Stromal cell of bone marrow (primary cell): ENCODE data around the gene EYA4.

Experiments used
- DNase-seq: peaks from one replicate; pipeline ENCODE4 v3.0.0-alpha.2; 2012; ENCODE audit warnings: low read depth

EYA4 gene, protein sequence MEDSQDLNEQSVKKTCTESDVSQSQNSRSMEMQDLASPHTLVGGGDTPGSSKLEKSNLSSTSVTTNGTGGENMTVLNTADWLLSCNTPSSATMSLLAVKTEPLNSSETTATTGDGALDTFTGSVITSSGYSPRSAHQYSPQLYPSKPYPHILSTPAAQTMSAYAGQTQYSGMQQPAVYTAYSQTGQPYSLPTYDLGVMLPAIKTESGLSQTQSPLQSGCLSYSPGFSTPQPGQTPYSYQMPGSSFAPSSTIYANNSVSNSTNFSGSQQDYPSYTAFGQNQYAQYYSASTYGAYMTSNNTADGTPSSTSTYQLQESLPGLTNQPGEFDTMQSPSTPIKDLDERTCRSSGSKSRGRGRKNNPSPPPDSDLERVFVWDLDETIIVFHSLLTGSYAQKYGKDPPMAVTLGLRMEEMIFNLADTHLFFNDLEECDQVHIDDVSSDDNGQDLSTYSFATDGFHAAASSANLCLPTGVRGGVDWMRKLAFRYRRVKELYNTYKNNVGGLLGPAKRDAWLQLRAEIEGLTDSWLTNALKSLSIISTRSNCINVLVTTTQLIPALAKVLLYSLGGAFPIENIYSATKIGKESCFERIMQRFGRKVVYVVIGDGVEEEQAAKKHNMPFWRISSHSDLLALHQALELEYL

DNA sequence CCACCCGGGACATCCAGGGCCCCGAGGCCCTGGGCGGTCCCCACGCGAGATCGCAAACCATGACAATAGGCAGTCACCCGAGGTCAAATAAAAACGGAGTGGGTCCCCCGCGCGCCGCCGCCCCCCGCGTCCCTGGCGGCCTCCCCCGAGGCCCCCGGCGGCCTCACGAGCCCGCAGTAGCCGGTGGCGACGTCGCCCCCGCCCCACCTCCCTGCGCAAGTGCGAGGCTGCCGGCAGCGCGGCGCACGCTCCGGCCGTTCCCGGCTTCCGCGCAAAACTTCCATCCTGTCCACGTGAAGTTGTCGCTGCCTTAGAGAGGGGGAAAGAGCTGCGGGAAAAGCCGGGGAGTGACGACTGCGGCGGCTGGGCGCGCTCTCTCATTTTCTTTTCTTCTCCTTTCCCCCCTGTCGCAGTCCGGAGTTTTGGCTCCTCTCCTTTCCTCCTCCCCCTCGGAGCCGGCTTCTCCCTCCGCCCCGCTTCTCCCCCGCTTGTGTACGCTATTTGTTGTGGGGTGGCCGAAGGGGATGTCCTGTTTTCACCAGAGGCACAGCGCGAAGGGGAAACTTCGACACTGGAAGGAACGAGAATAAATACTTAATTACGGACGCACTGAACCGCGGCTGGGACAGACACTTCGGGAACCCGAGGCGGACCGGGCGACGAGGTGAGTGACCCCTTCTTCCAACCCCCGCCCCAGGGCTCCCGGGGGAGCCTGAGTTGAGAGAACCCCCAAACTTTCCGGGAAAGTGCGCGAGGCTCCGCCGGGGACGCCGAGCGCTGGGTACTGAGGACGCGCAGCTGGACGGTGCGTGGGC, at the start of gene EYA4:
Gene EYA4, plus strand, starts transcription at position 272 of the 815 bp plus-strand sequence. CDS start 33,424 bp downstream, outside the sequence.
- DNase-seq, result no peak

DNA sequence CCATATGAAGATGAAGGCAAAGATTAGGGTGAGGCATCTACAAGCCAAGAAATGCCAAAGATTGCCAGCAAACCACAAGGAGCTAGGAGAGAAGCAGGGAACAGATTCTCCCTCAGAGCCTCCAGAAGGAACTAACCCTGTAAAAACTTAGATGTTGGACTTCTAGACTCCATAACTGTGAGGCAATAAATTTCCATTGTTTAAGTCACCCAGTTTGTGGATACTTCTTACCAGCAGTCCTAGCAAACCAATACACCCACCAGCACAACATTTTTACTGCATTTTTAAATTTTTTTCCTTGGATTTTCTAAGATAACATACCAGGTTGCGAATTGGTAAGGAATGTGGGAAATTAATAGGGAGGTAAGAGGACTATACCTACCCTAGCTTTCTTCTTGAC, 47.8 kb upstream of the EYA4 start:
- DNase-seq, result no peak

DNA sequence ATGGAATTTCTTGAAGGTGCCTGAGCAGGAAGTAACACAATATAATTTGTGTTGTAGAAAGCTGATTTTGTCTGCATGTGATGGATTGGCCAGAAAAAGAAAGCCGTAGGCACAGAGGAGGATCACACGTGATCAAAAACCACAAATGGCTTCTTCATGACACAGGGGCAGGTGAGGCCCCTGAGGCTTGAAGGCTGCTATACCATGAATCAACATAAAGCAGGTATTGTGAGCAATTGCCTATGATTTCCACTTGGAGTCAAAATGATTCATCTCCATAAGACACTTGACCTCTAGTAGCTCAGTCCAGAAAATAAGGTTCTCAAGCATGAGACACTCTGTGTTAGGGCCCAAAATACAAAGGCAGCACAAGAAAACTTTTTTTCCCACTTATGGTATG, 42.4 kb upstream of the EYA4 start:
- DNase-seq, result no peak

DNA sequence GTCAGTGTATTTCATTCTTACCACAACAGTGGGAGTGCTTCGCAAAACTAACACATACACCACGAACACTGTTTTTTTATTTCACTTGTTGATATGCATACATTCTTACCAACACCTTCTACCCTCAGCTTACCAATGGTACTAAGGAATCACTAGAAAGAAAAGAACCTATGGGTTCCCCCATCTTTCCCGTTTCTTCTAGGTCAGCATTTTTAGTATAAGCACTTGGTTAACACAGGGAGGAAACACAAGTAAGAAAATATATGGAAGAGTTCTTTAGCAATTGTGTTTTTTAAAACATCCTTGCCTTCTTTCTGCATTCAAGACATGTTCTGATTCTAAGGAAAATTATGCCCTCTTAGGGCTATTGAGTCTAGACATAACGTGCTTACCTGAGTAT, 39.9 kb upstream of the EYA4 start:
- no peak for DNase-seq

DNA sequence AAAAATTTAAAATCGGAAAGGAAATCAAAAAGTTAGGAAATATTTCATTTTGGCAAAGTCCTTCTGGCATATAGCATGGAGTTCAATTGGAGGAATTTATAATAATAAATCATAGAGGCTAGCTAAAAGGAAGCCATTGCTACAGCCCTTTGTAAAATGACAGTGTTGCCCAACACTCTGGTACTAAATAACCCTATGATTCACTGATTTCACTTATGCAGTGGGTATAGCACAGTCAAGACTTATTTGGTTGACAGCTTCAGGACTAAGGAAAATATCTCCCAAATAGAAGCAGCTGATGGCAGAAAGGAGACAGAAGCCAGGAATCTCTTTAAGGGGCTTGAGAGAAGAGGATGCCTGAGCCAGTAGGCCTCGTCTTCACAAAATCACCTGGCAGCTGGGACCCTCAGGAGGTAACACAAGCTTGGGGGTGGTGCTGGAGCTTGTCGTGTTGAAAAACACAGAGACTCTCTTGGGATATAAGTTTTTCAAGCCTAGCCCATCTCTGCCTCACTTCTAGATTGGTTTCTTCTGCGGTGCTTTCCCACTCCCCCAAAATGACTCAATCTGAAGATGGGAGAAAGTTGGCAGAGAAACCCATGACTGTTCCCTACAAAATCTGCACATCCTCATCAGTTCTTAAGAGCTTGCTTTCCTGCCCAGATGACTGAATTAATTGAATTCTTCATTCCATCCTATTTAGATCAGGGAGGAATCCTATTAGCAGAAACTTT, 38.4 kb upstream of the EYA4 start:
- DNase-seq, result no peak

DNA sequence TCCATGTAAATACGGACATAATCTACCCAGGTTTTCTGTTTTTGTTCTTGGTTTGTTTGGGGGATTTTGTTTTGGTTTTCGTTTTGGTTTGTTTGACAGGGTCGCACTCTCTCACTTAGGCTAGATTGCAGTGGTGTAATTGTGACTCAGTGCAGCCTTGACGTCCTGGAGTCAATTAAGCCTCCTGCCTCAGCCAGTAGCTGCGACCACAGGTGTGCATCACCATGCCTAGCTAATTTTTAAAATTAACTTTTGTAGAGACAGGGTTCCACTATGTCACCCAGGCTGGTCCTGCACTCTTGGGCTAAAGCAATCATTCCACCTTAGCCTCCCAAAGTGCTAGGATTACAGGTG, 37.8 kb upstream of the EYA4 start:
- DNase-seq, result no peak

DNA sequence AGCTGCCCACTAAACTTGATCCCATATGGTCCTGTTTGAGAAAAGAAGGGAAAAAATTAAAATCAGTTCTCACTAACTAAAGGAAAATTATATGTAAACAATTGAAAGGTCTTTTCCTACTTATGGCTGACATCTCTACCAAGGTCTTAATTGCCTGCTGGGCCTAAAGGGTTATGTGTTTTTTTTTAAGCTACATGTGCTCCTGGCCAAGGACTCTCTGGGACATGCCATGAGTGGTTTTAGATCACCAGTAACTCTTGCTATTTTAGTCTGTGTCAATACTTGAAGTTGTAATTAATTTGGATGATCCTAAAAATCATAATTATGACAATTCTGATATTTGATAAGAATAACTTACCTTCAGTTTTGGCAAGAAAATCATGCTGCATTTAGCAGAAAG, 35.9 kb upstream of the EYA4 start:
- DNase-seq, result no peak

DNA sequence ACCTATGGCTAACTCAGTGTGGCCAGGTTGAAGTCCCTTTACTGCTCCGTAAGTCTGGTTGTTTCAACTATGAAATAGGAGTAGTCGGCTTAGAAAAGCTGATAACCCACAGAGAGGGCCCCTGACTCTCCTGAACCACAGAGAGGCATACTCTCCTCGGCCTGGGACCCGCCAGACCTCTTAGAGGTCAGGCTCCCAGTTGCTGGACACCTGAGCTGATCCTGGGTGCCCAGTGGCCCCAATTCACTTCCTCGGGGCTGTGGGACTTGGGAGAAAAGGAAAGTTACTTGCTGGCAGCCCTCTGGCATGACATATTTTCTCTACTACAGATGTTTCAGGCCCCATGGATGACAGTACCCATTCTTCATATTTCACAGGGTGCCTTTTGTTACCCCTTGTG, 34.2 kb upstream of the EYA4 start:
- no peak for DNase-seq

DNA sequence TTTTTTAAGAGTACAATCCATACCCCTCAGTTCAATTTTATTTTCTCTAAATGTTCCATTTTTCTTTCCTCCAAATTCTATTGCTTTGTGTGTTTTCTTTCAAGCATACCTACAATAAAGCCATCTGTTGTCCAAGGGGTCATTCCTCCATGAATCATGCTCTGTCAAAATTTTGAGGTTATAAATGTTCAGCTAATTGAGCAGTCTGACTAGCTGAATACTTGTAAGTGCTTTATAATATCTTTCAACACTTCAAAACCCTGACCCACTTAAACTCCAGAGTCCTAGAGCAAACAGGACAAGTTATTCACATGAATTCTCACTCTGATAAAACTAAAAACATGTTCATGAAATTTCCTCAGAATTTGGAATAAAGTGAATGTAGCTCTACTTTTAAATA, 33.4 kb upstream of the EYA4 start:
- no peak for DNase-seq

DNA sequence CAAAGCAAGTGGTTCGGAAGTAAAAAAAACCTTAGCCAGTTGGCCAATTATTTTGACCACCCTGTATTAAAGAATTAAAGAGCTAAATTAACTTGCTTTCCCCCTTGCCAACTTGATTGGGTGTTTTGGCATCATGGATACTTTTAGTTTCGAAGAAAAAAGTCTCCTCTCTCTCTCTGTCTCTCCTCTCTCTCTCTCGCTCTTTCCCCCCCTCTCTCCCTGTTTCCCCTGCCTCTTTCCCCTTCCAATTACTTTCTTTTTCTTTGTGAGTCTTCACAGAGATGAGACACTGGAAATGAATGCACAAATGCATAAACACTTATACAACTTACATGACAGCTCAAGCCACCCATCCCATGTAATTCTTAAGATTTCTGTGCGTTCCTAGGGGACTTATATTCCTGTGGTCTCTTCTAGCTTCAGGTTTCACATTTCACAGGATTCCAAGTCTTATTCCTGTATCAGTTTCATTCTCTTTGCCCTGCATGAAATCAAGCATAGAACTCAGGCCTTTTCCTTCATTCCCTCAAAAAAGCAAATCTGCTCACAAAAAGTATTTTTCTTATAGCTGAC, 32.9 kb upstream of the EYA4 start:
- no peak for DNase-seq

DNA sequence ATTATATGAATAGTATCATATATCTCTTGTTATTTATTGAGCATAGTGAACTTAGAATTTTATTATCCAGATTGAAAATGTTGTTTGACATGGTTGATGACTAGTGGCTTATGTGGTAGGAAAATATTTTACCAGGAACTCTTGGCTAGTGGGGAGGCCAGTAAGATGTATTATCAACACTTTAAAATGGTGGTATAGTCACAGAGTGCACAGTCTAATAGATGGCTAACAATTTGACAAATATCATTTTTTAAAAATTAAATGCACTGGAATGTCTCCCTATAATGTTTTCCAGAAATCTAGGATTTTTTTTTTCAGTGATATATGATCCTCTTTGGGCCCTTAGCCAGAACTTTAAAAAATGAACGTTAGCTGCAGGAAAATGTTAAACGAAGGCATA, 26.9 kb upstream of the EYA4 start:
- DNase-seq, result no peak

DNA sequence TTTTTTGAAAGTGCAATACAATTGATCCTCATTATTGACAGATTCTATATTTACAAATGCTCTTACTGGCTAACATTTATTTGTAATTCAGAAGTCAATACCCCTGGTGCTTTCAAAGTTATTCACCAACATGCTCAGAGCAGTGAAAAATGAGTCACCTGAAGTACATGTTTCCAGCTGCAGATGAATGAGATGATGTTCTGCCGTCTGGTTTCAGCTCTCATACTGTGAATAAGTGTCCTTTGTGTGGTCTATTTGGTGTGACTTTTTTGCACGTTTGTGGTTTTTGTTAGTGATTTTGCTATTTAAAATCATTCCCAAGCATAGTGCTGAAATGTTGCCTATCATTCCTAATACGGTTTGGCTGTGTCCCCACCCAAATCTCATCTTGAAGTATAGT, 22.3 kb upstream of the EYA4 start:
- no peak for DNase-seq

DNA sequence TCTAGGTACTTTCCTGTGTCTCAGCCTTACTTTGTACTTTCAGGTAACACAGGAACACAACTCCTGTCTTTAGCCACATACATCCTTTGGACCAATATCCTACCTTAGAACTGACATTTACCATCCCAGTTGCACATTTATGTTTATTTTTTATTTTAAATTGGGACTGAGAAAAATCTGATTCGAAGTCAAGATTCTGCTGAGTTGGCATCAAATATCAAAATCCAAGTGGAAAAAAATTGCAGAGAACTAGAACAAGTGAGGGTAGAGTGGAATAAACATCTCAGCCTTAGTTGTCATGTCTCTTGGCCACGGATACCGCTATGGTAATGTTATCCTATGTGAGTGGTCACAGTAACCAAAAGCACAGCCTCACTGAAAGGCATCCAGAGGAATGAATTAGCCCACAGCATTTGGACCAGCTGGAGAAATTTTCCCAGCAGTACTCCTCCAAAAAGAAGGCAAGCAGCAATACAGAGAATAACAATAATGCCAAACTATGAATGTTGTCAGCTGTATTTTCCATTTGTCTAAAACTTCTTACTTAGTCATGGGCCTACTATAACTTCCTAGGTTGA, 17.6 kb upstream of the EYA4 start:
- DNase-seq, result no peak

DNA sequence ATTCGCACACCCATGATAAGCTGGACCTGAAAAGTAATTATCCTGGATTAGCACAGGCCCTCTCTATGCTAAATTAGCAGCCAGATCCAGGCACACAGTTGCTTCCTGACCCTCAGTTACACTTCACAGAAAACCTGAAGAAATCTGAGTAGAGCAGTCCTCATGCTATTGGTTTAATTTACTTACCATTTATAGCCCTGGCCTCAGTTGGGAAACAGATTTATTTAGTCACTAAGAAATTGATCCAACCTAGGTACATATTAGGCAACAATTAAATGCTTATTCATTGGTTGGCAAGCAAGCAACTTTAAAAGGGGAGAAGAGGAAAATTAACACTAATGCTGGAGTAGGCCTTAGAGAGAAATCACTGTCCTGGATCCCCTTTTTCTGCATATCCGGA, 15.6 kb upstream of the EYA4 start:
- DNase-seq, result no peak

DNA sequence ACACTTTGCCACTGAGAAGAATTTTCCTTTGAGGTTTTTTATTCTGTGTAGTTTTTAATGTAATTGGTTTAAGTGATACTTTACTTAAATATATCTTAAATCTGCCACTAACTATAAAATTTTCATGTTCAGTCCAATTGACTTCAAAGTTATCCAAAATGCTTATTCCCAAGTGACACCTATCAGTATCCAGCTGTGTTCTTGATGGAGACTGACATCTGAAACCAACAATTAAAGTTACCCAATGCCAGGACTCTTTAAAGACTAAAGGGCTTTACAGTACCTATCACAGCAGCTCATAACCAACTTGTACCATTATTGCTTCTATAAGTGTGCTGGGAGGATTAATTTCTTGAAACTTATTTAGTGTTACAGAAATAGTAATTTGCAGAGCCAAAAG, 13.8 kb upstream of the EYA4 start:
- no peak for DNase-seq

DNA sequence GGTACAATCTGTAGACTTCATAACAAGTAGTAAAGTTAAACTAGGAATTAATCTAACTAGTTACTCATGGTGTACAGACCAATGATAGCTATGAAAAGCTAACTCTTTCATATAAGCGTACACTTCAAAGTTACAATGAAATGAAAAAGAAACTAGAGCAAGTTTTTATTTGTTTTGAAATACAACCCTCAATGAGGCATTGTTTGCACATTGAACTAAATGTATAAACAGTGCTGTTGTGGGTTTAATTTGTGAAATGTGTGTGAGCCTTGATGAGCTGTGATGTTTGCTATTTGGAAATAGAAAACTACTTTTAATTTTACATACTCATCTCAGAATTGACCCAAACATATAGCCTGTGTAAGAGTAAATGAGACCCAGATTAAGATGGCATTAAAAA, 11.1 kb upstream of the EYA4 start:
- no peak for DNase-seq

DNA sequence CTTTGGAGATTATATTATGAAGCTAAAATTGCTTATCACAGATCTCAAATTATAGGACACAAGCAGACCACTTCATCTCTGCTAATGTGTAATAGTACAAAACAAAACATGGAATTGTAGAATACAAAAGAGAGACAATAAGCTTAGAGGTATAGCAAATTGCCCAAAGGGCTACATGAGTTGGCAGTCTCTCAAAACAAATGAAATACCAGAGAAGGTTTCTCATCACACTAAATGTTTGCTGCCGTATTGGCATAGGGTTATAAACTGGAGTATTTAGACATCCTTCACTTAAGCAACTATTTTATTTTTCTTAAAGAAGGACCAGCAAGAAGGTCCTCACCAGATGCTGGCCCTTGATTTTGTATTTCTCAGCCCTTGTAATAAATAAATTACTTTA, 5.9 kb upstream of the EYA4 start:
- DNase-seq, result no peak

DNA sequence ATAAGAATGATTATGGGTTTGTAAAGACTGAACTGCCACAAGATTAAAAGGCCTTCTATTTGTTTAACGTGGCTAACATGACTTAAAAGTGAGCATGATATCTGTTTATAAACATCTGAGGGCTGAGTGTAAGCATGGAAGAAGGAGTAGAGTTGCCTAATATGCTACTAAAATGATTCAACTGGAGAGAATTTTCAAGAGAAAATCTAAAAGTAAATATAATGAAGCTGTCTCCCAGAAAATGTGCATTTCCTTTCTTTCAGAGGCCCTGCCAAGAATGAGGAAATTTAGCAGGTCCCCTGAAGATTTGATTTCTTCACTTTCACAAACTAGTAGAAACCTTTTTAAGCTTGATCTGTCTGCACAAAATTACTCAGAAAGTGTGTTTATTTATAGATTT, 4.2 kb upstream of the EYA4 start:
- DNase-seq, result peak; percentile 66

DNA sequence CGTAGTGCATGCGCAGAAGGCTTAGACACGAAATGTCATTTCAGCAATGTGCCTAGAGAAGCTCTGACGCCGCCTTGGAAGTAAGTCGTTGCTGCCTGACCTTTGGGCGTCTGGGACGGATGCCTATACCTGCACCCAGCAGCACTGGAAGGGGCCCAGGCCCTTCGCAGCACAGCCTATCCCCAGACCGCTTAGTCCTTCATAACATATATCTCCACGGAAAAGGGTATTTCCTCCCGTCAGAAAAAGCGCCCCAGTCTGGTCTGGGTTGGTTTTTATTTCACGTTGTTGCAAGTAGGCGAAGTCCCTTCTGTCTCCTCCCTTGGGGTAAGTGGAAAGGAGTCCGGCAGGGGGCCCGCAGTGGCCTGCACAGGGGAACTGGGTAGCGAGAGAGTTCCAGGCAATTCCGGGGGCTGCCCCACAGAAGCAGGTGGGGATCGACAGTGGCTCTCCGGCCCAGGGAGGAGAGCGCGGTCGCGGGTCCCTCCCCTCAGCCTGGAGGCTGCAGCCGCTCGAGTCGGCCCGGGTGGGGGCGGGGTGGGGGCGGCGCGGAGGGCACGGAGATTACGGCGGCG, 559 bp upstream of the EYA4 start:
- no peak for DNase-seq

DNA sequence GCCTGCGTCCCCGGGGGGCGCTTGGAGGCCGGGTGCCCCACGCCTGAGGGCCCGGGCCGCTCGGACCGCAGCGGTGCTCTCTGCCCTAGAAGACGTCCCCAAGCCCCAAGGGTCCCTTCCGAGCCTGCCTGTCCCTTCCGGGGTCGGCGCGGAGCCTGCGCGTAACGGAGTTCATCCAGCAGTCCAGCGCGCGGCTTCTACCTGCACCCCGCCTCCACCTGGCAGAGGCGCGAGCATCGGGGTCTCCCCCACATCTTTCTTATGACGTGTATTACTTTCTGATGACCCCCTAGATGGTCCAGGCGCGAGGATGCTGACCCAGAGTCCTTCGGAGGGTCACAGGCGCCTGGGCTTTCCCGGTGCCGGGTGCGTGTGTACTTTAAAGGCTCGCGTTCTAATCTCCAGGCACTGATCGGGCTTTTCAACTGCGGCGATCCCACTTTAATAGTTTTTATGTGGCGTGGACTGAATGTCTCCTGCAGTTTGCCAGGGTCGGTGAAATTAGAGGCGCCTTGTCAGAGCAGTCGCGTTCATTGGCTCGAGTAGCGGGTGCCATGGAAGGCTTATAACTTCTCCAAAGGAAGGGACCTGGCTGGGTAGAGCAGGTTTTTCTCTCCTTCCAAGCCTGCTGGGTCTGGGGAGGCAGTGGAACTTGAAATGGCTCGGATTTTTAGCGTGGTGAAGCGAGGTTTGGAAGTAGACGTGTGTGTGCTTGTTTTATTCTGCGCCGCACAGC, 912 bp downstream of the EYA4 start:
- no peak for DNase-seq
